Adrenal gland (tissue), 12 donors: ENCODE data around the gene COLGALT1. TPM values are rescaled to one million over a fixed set of nuclear protein-coding genes. Genes with fewer than 3 reads are reported as not detected.

ENCODE experiments used
- DNase-seq, 7 donors: peaks; one replicate each; pipeline ENCODE4 v3.0.0-alpha.2; 2019 to 2020
- H3K27ac ChIP-seq, 5 donors: fragments of 200-600 bp; sonication (generic) in 4 of 5; 1 replicate in 3 of 5; 2 replicates in 2 of 5; pipeline versions ENCODE4 v1.5.1 to v1.8.0; 2016 to 2020; ENCODE audit warnings: mild to moderate bottlenecking in 1 of 5
- H3K27me3 ChIP-seq: fragments of 200-600 bp; 2 replicates; pipeline ENCODE4 v1.8.0; 2021
- H3K36me3 ChIP-seq, 2 donors: fragments of 200-600 bp; replicated peaks in 1 of 2; 1 replicate in 1 of 2; 2 replicates in 1 of 2; pipeline versions ENCODE4 v1.5.1 to v1.8.0; 2018 to 2022
- H3K4me1 ChIP-seq, 2 donors: fragments of 200-600 bp; replicated peaks in 1 of 2; 1 replicate in 1 of 2; 2 replicates in 1 of 2; pipeline versions ENCODE4 v1.5.1 to v1.8.0; 2018 to 2021
- H3K4me3 ChIP-seq, 4 donors: fragments of 200-600 bp; sonication (generic) in 3 of 4; one replicate each; pipeline ENCODE4 v1.5.1; 2016 to 2018
- H3K9me3 ChIP-seq, 3 donors: fragments of 200-600 bp; sonication (generic) in 1 of 3; replicated peaks in 1 of 3; 1 replicate in 2 of 3; 2 replicates in 1 of 3; pipeline versions ENCODE4 v1.5.1 to v1.8.0; 2016 to 2021
- CTCF ChIP-seq, 6 experiments: fragments of 450-650 bp in 4 of 6; fragments of 200-600 bp in 2 of 6; sonication (generic) in 1 of 6; IDR thresholded peaks; 1 replicate in 5 of 6; 2 replicates in 1 of 6; pipeline versions ENCODE4 v1.5.1 to v1.8.0; 2016 to 2021; ENCODE audit warnings: antibody characterized with exemption in 6 of 6, mild to moderate bottlenecking in 2 of 6, moderate library complexity in 1 of 6
- POLR2A ChIP-seq, 2 donors: fragments of 450-650 bp; IDR thresholded peaks; one replicate each; pipeline ENCODE4 v1.6.1; 2017; ENCODE audit warnings: antibody characterized with exemption in 2 of 2, mild to moderate bottlenecking in 2 of 2, moderate library complexity in 1 of 2
- WGBS, 4 donors: extraction: QIAGEN DNeasy Blood & Tissue Kit in 2 of 4; methylation state at CpG; one replicate each; pipeline versions ENCODE4 v1.1.5 to v1.1.7; 2013 to 2017; 5-methylcytosine and 5-hydroxymethylcytosine counted together
- intact Hi-C, 2 donors: fragments of 100-400 bp; cut with DNase I; formaldehyde crosslinking; loops; one replicate each; pipeline versions ENCODE4 v1.14.1 to v1.15.0; 2022 to 2023
- polyA plus RNA-seq, 3 donors: library from polyadenylated mRNA; stranded (reverse); fragments of 200-250 nt in 2 of 3; fragments of 350-450 nt in 1 of 3; fragmentation: Illumina TruSeq in 1 of 3; extraction: RNeasy Lipid Tissue Mini Kit (QIAGEN cat#74804) in 1 of 3; gene quantifications; one replicate each; pipeline ENCODE4 v1.2.3, GENCODE V29; 2013 to 2014
- total RNA-seq, 9 donors: library from RNA; depleted of rRNA in 4 of 9; stranded (reverse); fragments of >200 nt in 4 of 9; fragments of 120-200 nt in 1 of 9; fragmentation: NEBNext Ultra II Directional in 1 of 9; extraction: Animal tissue kit (Norgen Biotek cat#: 25700) in 1 of 9; gene quantifications; one replicate each; pipeline versions ENCODE4 v1.1.0 to v1.2.4, GENCODE V29; 2013 to 2023
- donor health status: healthy with polysubstance abuse.
- donor health status: Bipolar disorder and iron deficiency.
- donor health status: DM: yes; HTN: yes; CAD: no.
- donor health status: DM: no; HTN: no; CAD: no.
- donor health status: DM: no; HTN: no; CAD: no.
- donor health status: DM: yes; HTN: yes; CAD: no.

The COLGALT1 gene
- total and polyA plus RNA-seq, 12 donors, result 23.5 to 81.0 (median 56.7) TPM

GRCh38 chr19:17598953-17599352 is 43.5 kb downstream of the COLGALT1 start:
- intact Hi-C loops, result no loop called here
- WGBS, 4 donors, result 76 to 83% (median 80%) methylated on average over 9 of the region's 9 CpGs
- no peak for DNase-seq
- peaks cover 4% of the 10 kb centered on the region for H3K27me3 ChIP-seq
- no peak for TF ChIP-seq CTCF (IDR thresholded peaks at IDR 0.05)
- no peak for TF ChIP-seq POLR2A (IDR thresholded peaks at IDR 0.05)
- H3K4me3 ChIP-seq, result no peak overlapping the region
- H3K4me1 ChIP-seq, result no peaks in the 10 kb centered on the region
- H3K27ac ChIP-seq, result no peak overlapping the region
- no peaks in the 10 kb centered on the region for H3K9me3 ChIP-seq
- H3K36me3 ChIP-seq, result no peaks in the 10 kb centered on the region

GRCh38 chr19:17599780-17600179 is 44.3 kb downstream of the COLGALT1 start:
- H3K27ac ChIP-seq, result no peak overlapping the region
- no peak for DNase-seq
- WGBS, 4 donors, result 69 to 75% (median 71%) methylated on average over 10 of the region's 10 CpGs
- H3K4me1 ChIP-seq, result no peaks in the 10 kb centered on the region
- TF ChIP-seq POLR2A (IDR thresholded peaks at IDR 0.05) (no peak), CTCF (IDR thresholded peaks at IDR 0.05) (no peak)
- H3K36me3 ChIP-seq, result no peaks in the 10 kb centered on the region
- H3K27me3 ChIP-seq, result peaks cover 4% of the 10 kb centered on the region
- no peaks in the 10 kb centered on the region for H3K9me3 ChIP-seq
- H3K4me3 ChIP-seq, result no peak overlapping the region
- intact Hi-C loops, result no loop called here

GRCh38 chr19:17601683-17602082 is 46.2 kb downstream of the COLGALT1 start:
- intact Hi-C loops, result no loop called here
- Histone ChIP-seq H3K27me3 (peaks cover 4% of the 10 kb centered on the region), H3K36me3 (no peaks in the 10 kb centered on the region), H3K4me1 (peaks cover 5 to 8% of the 10 kb centered on the region in 2 donors), H3K9me3 (no peaks in the 10 kb centered on the region), H3K4me3 (no peak overlapping the region), H3K27ac (no peak overlapping the region)
- no peak for DNase-seq
- WGBS, 4 donors, result 21 to 28% (median 23%) methylated on average over 9 of the region's 9 CpGs
- TF ChIP-seq CTCF (IDR thresholded peaks at IDR 0.05), result no peak
- TF ChIP-seq POLR2A (IDR thresholded peaks at IDR 0.05), result no peak

GRCh38 chr19:17602217-17602616 is 46.8 kb downstream of the COLGALT1 start:
- Histone ChIP-seq H3K9me3 (no peaks in the 10 kb centered on the region), H3K4me3 (no peak overlapping the region), H3K27me3 (peaks cover 4% of the 10 kb centered on the region), H3K4me1 (peaks cover 5 to 8% of the 10 kb centered on the region in 2 donors), H3K27ac (no peak overlapping the region), H3K36me3 (no peaks in the 10 kb centered on the region)
- 50 to 56% (median 54%) methylated on average over 8 of the region's 8 CpGs for WGBS, 4 donors
- TF ChIP-seq POLR2A (IDR thresholded peaks at IDR 0.05) (no peak), CTCF (IDR thresholded peaks at IDR 0.05) (no peak)
- DNase-seq, result no peak
- intact Hi-C loops, result no loop called here
